H9 (cell line): ENCODE results near the gene PRKAG2. TPM values are rescaled to one million over a fixed set of nuclear protein-coding genes. Genes with fewer than 3 reads are reported as not detected.

Source experiments
- DNase-seq: peaks from one replicate; pipeline ENCODE4 v3.0.0-alpha.2; 2017
- H2AFZ ChIP-seq: one replicate; pipeline ENCODE4 v1.6.1; 2013; ENCODE audit warnings: mild to moderate bottlenecking, low read length, control low read depth, moderate library complexity
- H2AK5ac ChIP-seq: 2 replicates; pipeline ENCODE4 v1.6.1; 2013; ENCODE audit warnings: low read length, control low read depth, mixed read lengths; ENCODE audit not compliant: insufficient read length
- H2BK120ac ChIP-seq: one replicate; pipeline ENCODE4 v1.6.1; 2013; ENCODE audit warnings: low read depth, mild to moderate bottlenecking, low read length, control low read depth, inconsistent platforms; ENCODE audit not compliant: poor library complexity, severe bottlenecking
- H2BK12ac ChIP-seq: 2 replicates; pipeline ENCODE4 v1.6.1; 2013; ENCODE audit warnings: low read length, control low read depth, mixed read lengths, low read depth; ENCODE audit not compliant: insufficient read length
- H2BK15ac ChIP-seq: 2 replicates; pipeline ENCODE4 v1.6.1; 2013; ENCODE audit warnings: low read depth, low read length, control low read depth
- H2BK20ac ChIP-seq: one replicate; pipeline ENCODE4 v1.6.1; 2013; ENCODE audit warnings: low read depth, mild to moderate bottlenecking, low read length, control low read depth, inconsistent platforms; ENCODE audit not compliant: poor library complexity, severe bottlenecking
- H2BK5ac ChIP-seq: 2 replicates; pipeline ENCODE4 v1.6.1; 2013; ENCODE audit warnings: low read length, control low read depth, mixed read lengths; ENCODE audit not compliant: insufficient read length
- H3K14ac ChIP-seq: 2 replicates; pipeline ENCODE4 v1.6.1; 2013; ENCODE audit warnings: low read length, control low read depth; ENCODE audit not compliant: insufficient read depth
- H3K18ac ChIP-seq: 2 replicates; pipeline ENCODE4 v1.6.1; 2013; ENCODE audit warnings: low read depth, mild to moderate bottlenecking, mixed read lengths, low read length, control low read depth; ENCODE audit not compliant: insufficient read length
- H3K23ac ChIP-seq: 2 replicates; pipeline ENCODE4 v1.6.1; 2013; ENCODE audit warnings: low read length, control low read depth, mixed read lengths, low read depth; ENCODE audit not compliant: insufficient read length
- H3K23me2 ChIP-seq: 2 replicates; pipeline ENCODE4 v1.6.1; 2013; ENCODE audit warnings: low read depth, mild to moderate bottlenecking, mixed read lengths, low read length, control low read depth; ENCODE audit not compliant: insufficient read length, poor library complexity, severe bottlenecking
- H3K27ac ChIP-seq: 2 replicates; pipeline ENCODE4 v1.5.1; 2013; ENCODE audit warnings: low read length, control low read depth, mixed read lengths, low read depth; ENCODE audit not compliant: insufficient read length
- H3K27me3 ChIP-seq: 2 replicates; pipeline ENCODE4 v1.6.1; 2013; ENCODE audit warnings: low read length, control low read depth, inconsistent platforms; ENCODE audit not compliant: insufficient read depth
- H3K4ac ChIP-seq: 2 replicates; pipeline ENCODE4 v1.6.1; 2013; ENCODE audit warnings: low read depth, mild to moderate bottlenecking, control low read depth, inconsistent platforms, low read length, moderate library complexity
- H3K4me1 ChIP-seq: 2 replicates; pipeline ENCODE4 v1.6.1; 2013; ENCODE audit warnings: low read length, control low read depth, inconsistent platforms; ENCODE audit not compliant: insufficient read depth
- H3K4me2 ChIP-seq: 2 replicates; pipeline ENCODE4 v1.6.1; 2013; ENCODE audit warnings: low read length, control low read depth, mixed read lengths; ENCODE audit not compliant: insufficient read length, insufficient read depth
- H3K56ac ChIP-seq: 2 replicates; pipeline ENCODE4 v1.6.1; 2013; ENCODE audit warnings: low read depth, mild to moderate bottlenecking, mixed read lengths, low read length, control low read depth; ENCODE audit not compliant: insufficient read length
- H3K79me1 ChIP-seq: 2 replicates; pipeline ENCODE4 v1.6.1; 2013; ENCODE audit warnings: low read depth, mild to moderate bottlenecking, moderate library complexity, low read length, control low read depth, inconsistent platforms; ENCODE audit not compliant: insufficient read depth, poor library complexity, severe bottlenecking
- H3K79me2 ChIP-seq: 2 replicates; pipeline ENCODE4 v1.6.1; 2013; ENCODE audit warnings: low read length, control low read depth, inconsistent platforms; ENCODE audit not compliant: insufficient read depth
- H3K9ac ChIP-seq: 2 replicates; pipeline ENCODE4 v1.6.1; 2013; ENCODE audit warnings: low read length, control low read depth, mixed read lengths; ENCODE audit not compliant: insufficient read length; ENCODE audit errors: extremely low read depth
- H3K9me3 ChIP-seq: one replicate; pipeline ENCODE4 v1.6.1; 2013; ENCODE audit warnings: low read depth, low read length, inconsistent platforms; ENCODE audit not compliant: control insufficient read depth
- H3T11ph ChIP-seq: one replicate; pipeline ENCODE4 v1.6.1; 2013; ENCODE audit warnings: mild to moderate bottlenecking, low read length, control low read depth, inconsistent platforms
- H4K20me1 ChIP-seq: one replicate; pipeline ENCODE4 v1.6.1; 2013; ENCODE audit not compliant: control insufficient read depth, insufficient read length, insufficient read depth
- H4K5ac ChIP-seq: 2 replicates; pipeline ENCODE4 v1.6.1; 2013; ENCODE audit warnings: low read depth, mild to moderate bottlenecking, mixed read lengths, low read length, control low read depth; ENCODE audit not compliant: insufficient read length
- H4K8ac ChIP-seq: replicated peaks from 2 replicates; pipeline ENCODE4 v1.6.1; 2013; ENCODE audit warnings: low read length, control low read depth, mixed read lengths, low read depth; ENCODE audit not compliant: insufficient read length
- H4K91ac ChIP-seq: 2 replicates; pipeline ENCODE4 v1.6.1; 2013; ENCODE audit warnings: low read depth, mild to moderate bottlenecking, moderate library complexity, mixed read lengths, low read length, control low read depth; ENCODE audit not compliant: insufficient read length
- H3K27ac Mint-ChIP-seq, 3 experiments: 2 replicates in 2 of 3; 3 replicates in 1 of 3; pipeline ENCODE4 v1.8.0; 2020 to 2021; ENCODE audit warnings: mixed read lengths in 3 of 3, mild to moderate bottlenecking in 1 of 3, moderate library complexity in 1 of 3
- H3K27me3 Mint-ChIP-seq: 2 replicates; pipeline ENCODE4 v1.8.0; 2021; ENCODE audit warnings: low read depth, mild to moderate bottlenecking, moderate library complexity, mixed read lengths
- H3K36me3 Mint-ChIP-seq, 3 experiments: 2 replicates in 2 of 3; 3 replicates in 1 of 3; pipeline ENCODE4 v1.8.0; 2020 to 2021; ENCODE audit warnings: low read depth in 3 of 3, mixed read lengths in 3 of 3; ENCODE audit not compliant: insufficient read depth in 1 of 3
- H3K4me1 Mint-ChIP-seq, 2 experiments: 2 replicates each; pipeline ENCODE4 v1.8.0; 2020; ENCODE audit warnings: mixed read lengths in 2 of 2
- H3K4me3 Mint-ChIP-seq, 2 experiments: 2 replicates in 1 of 2; 3 replicates in 1 of 2; pipeline ENCODE4 v1.8.0; 2020 to 2021; ENCODE audit warnings: mild to moderate bottlenecking in 2 of 2, mixed read lengths in 2 of 2, moderate library complexity in 1 of 2
- H3K9me3 Mint-ChIP-seq, 2 experiments: 2 replicates in 1 of 2; 3 replicates in 1 of 2; pipeline ENCODE4 v1.8.0; 2020; ENCODE audit warnings: mild to moderate bottlenecking in 2 of 2, mixed read lengths in 2 of 2, moderate library complexity in 1 of 2
- CTCF ChIP-seq: fragments of 200-600 bp; sonication (generic); conservative IDR thresholded peaks from 3 replicates; pipeline ENCODE4 v1.8.0; 2021; ENCODE audit warnings: antibody characterized with exemption, mild to moderate bottlenecking
- WGBS: extraction: QIAGEN DNeasy Blood & Tissue Kit; methylation state at CpG from one replicate; pipeline ENCODE4 v1.1.7; 2013; ENCODE audit warnings: missing lambda C conversion rate, low lambda C conversion rate, mixed read lengths; ENCODE audit not compliant: insufficient read length; ENCODE audit errors: extremely low coverage; 5-methylcytosine and 5-hydroxymethylcytosine counted together
- total RNA-seq: library from RNA; stranded (reverse); gene quantifications from 2 replicates; pipeline ENCODE4 v1.2.1, GENCODE V29; 2021

Gene PRKAG2
- total RNA-seq, 1 experiment from 2014 or later: 11.8 TPM

GRCh38 chr7:151800391-151800790 is 76.5 kb downstream of the PRKAG2 start:
- no peak overlapping the region for H4K5ac ChIP-seq
- peak overlapping the region; percentile 40; the same call in 1 of the 2 replicates for H3K14ac ChIP-seq
- H3K4me2 ChIP-seq: no peak overlapping the region
- Mint-ChIP-seq H3K4me3 (no peak overlapping the region), H3K36me3 (no peaks in the 10 kb centered on the region), H3K27ac (peak overlapping the region in 1 of 3 experiments; percentile 60; a peak in 1 of 7 replicates), H3K4me1 (peaks cover 0 to 3% of the 10 kb centered on the region in 2 experiments; a peak in 1 of 4 replicates), H3K9me3 (no peaks in the 10 kb centered on the region; a peak in 1 of 5 replicates), H3K27me3 (peaks cover 4% of the 10 kb centered on the region)
- no peak for TF ChIP-seq CTCF
- no peak overlapping the region for H2BK5ac ChIP-seq
- no peaks in the 10 kb centered on the region for H4K20me1 ChIP-seq
- H2BK120ac ChIP-seq: no peak overlapping the region
- no peak overlapping the region for H3K56ac ChIP-seq
- no peaks in the 10 kb centered on the region for H3K4me1 ChIP-seq
- no peaks in the 10 kb centered on the region for H3K79me2 ChIP-seq
- H2BK15ac ChIP-seq: no peak overlapping the region
- H3K27ac ChIP-seq: no peak overlapping the region
- whole genome bisulfite sequencing: no CpG with 5 or more reads among the region's 7 CpGs
- H3K4ac ChIP-seq: no peak overlapping the region
- no peak for DNase-seq
- H2AFZ ChIP-seq: no peak overlapping the region
- no peak overlapping the region for H4K91ac ChIP-seq
- no peaks in the 10 kb centered on the region for H3K23me2 ChIP-seq
- H3K27me3 ChIP-seq: no peaks in the 10 kb centered on the region
- H3K18ac ChIP-seq: no peak overlapping the region
- H3K23ac ChIP-seq: no peak overlapping the region
- H2BK20ac ChIP-seq: no peak overlapping the region
- H2AK5ac ChIP-seq: no peak overlapping the region
- H3K9ac ChIP-seq: no peak overlapping the region
- H3K9me3 ChIP-seq: no peaks in the 10 kb centered on the region
- H3K79me1 ChIP-seq: no peaks in the 10 kb centered on the region
- no peak overlapping the region for H2BK12ac ChIP-seq
- no peak overlapping the region for H3T11ph ChIP-seq
- H4K8ac ChIP-seq: no peak overlapping the region
